ENCODE measurements around the gene RWDD1.

The RWDD1 gene, protein sequence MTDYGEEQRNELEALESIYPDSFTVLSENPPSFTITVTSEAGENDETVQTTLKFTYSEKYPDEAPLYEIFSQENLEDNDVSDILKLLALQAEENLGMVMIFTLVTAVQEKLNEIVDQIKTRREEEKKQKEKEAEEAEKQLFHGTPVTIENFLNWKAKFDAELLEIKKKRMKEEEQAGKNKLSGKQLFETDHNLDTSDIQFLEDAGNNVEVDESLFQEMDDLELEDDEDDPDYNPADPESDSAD

DNA sequence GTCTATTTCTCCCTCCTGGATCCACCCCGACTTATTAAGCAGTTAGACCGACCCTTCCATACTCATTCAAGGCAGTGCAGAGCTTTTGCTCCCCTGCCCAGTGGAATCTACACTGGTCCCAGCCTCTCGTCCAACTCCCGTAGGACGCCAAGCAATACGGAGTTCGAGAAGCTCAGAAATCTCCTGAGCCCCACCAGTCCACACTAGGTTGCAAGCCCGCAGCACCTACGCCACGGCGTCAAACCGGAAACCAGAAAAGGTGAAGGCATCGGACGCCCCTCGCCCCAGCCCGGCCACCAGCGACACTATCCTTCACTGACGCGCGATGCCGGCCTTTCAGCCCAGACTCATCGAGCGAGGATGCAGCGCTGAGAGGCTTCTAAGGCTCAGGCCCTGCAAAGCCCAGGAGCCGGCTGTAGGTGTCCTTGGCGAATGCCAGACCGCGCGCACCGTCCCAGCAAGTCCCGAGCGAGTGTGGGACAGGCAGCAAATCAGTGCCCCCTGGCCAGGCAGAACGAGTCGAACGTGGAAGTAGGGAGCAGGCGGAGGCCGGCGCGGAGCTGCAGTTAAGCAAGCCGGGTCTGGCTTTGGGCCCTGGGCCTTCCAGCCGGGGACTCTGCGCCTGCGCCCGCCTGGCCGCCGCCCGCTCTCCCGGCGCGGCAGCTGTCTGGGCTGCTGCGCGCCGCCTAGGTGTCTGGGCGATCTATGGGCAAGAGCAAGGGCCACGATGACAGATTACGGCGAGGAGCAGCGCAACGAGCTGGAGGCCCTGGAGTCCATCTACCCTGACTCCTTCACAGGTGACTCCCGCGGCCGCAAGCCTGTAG, at the start of gene RWDD1:
Gene RWDD1 (plus strand): TSS at position 649 of the 827 bp plus-strand sequence. CDS start 79 bp downstream, at position 728.
- peak; percentile 97 for DNase-seq

- DNase-seq: no peak
These were observed 48.4 kb upstream of the RWDD1 start for GRCh38 chr6:116522896-116523295.

DNA sequence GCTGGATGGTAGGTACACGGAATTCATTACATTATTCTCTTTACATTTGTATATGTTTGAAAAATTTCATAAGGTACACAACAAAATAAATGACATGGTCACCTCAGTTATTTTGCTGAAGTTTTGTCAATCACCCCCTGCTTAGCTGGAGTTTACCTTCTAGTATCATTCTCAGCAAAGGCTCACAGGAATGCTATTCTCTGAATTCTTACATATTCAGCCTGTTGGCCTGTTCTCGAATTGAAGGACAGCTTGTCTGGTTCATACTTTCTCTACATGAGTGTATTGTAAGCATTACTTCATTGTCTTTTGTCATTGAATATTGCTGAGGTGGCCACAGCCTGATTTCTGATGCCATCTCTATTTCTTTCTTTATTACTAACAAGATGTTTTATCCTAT, 47.1 kb upstream of the RWDD1 start:
- DNase-seq: no peak

- no peak for DNase-seq
These were observed 43.2 kb upstream of the RWDD1 start for GRCh38 chr6:116528133-116528532.

DNA sequence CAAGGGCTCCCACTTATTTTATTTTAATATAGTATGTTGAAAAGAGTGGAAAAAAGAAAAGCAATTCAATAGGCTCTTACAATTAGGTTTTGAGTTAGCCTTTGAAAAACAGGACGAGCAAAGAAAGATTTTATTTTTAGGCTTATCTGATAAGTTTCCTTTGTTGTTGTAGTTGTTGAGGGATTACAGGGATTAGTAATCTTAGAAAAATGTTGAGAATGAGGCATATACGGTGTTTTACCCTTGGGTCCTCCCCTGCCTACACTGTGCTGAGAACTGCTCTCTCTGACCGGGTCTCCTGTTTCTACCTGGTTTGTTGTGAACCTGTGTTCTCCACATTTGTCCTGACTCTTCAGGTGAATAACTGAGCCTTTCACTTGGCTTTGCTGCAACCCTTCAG, 42.5 kb upstream of the RWDD1 start:
- no peak for DNase-seq

GRCh38 chr6:116529466-116530290, 41.6 kb upstream of the RWDD1 start:
- DNase-seq: no peak

DNA sequence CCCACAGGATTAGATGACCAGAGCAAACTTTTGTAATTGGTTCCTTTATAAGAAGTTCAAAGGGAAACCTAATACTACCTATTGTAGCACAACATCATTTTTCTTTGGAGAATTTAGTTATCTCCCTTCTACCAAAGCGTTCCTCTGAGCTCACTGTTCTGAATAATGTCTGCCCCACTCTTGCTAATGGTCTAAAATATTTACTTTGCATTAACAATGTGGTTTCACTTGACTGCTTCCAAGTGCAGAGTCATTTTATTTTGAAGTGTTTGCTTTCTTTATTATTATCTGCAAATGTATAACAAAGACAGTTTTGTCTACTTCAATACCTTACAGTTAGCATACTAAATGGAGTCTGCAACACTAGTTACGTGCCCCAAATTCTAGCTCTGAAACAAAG, 40.9 kb upstream of the RWDD1 start:
- DNase-seq: peak; percentile 50

GRCh38 chr6:116531675-116532570, 39.4 kb upstream of the RWDD1 start:
- peak; percentile 51 for DNase-seq

DNA sequence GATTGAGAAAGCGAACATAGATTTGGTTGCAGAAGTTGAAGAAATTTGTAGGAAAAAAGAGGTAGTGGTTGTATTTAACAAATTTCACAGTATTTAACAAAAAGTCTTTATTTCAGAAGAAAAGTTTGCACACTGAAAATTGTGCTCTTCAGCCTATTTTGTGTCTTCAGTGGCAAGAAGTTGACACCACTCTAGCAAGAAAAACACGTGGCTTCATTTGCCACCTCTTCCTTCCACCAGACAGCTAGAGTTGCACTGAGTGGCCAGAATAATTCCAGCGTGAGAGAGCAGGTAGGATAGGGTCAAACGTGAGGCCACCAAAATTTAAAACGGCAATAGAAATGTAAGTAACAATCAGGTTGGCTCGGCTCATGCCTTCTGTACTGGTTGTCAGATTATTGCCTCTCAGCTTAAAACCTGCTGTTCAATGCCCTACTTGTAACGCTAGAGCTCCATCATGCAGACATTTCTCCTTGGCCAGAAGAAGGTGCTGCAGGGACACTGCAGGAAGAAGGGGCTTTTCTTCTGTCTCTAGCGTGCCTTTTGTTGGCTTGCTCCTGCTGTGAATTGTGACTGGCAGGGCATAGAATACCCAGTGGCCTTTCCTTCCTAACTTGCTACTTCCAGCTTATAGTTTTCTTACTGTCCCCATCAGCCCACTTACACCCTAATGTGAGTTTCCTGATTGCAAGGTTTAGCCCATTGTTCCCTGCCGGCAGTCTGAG, 37.9 kb upstream of the RWDD1 start:
- DNase-seq: no peak

- no peak for DNase-seq
These were observed 36.2 kb upstream of the RWDD1 start for GRCh38 chr6:116535109-116535508.

- DNase-seq: peak; percentile 11
These were observed 35.1 kb upstream of the RWDD1 start for GRCh38 chr6:116536216-116536621.

GRCh38 chr6:116542426-116542825, 28.9 kb upstream of the RWDD1 start:
- no peak for DNase-seq

DNA sequence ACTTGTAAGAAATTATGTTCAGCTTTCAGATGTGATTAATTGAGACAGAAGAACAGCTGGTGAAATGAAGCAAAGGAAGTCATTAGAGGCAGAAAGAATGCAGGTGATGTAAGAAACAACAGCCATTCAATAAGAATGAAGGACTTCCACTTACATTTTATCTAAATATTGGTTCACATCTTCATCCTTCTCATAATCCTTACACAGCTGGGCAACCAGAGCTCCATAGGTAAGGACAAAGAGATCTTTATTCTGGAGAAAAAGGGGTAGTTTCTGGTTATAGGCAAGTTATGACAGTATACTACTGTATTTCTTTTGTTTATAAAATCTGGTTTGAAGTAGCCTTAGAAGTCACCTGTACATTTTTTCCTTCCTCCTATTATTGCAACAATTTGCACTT, 28.2 kb upstream of the RWDD1 start:
- no peak for DNase-seq

DNA sequence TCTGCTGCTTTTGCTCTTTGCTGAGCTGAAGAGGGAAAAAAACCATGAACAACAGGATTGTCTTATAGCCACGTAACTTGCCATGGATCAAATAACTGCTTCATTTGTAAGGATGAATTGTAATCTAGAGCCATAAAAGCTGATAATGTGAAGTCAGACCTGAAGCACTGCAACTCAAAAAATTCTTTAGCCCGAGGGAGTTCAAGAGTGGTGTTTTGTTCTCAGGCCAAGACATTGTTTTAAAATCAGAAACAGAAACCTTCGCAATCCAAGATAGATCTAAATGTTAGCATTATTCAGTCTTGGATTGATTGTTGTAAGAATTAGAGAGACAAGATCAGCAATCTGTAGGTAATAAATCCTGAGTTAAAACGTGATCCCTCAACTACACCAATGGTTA, 25.7 kb upstream of the RWDD1 start, which contains the start of gene TRAPPC3L:
Gene TRAPPC3L (minus strand): TSS at position 34 of the 400 bp plus-strand sequence. CDS start 170 bp downstream, outside the sequence.
- no peak for DNase-seq

- DNase-seq: no peak
These were observed 23.9 kb upstream of the RWDD1 start for GRCh38 chr6:116547358-116547757.

- no peak for DNase-seq
These were observed 20.5 kb upstream of the RWDD1 start for GRCh38 chr6:116550796-116551195.

GRCh38 chr6:116553451-116553850, 17.9 kb upstream of the RWDD1 start, which contains the start of gene CALHM4:
TSS of gene CALHM4 (plus strand) at chr6:116553751. CDS start at chr6:116553794, 43 bp downstream.
- no peak for DNase-seq

DNA sequence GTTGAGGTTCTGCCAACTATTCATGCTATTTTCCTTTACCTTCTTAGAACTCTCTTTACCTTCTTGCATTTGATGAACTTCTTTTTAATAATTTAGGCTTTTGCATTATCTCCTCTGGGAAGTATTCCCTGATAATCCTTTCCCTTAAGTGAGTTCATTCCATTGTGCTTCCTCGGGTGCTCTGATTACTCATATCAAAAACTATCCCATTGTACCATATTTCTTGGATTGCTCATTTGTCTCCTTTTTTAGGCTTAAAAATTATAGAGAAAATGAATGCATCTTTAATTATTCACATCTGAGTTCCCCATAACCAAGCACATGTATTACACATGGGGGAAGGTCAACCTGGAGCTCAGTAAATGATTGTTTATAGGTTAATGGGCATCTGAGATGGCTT, 15.2 kb upstream of the RWDD1 start:
- no peak for DNase-seq

GRCh38 chr6:116556814-116557415, 14.4 kb upstream of the RWDD1 start:
- no peak for DNase-seq

GRCh38 chr6:116557893-116558292, 13.4 kb upstream of the RWDD1 start:
- DNase-seq: no peak

- DNase-seq: no peak
These were observed 11.2 kb upstream of the RWDD1 start for GRCh38 chr6:116560130-116560529.
